Liver (tissue), 9 donors: ENCODE data around the gene C16orf86. TPM values are rescaled to one million over a fixed set of nuclear protein-coding genes. Genes with fewer than 3 reads are reported as not detected.

ENCODE experiments used
- DNase-seq: peaks from one replicate; pipeline ENCODE4 v3.0.0-alpha.2; 2017; ENCODE audit warnings: low spot score
- H3K27ac ChIP-seq, 2 donors: one replicate each; pipeline ENCODE4 v1.7.0; 2013; ENCODE audit warnings: inconsistent platforms in 2 of 2, low read length in 2 of 2, control low read depth in 1 of 2, low read depth in 1 of 2, mild to moderate bottlenecking in 1 of 2
- H3K27me3 ChIP-seq, 4 donors: one replicate each; pipeline versions ENCODE4 v1.6.1 to v1.7.0; 2013; ENCODE audit warnings: low read length in 3 of 4, inconsistent platforms in 1 of 4, mild to moderate bottlenecking in 1 of 4, moderate library complexity in 1 of 4; ENCODE audit not compliant: control insufficient read depth in 4 of 4, insufficient read depth in 4 of 4
- H3K36me3 ChIP-seq, 4 donors: one replicate each; pipeline versions ENCODE4 v1.6.1 to v1.7.0; 2013; ENCODE audit warnings: low read length in 3 of 4, mild to moderate bottlenecking in 3 of 4, low read depth in 1 of 4, moderate library complexity in 1 of 4; ENCODE audit not compliant: control insufficient read depth in 4 of 4, insufficient read depth in 3 of 4
- H3K4me1 ChIP-seq, 4 donors: one replicate each; pipeline versions ENCODE4 v1.6.1 to v1.7.0; 2013; ENCODE audit warnings: low read length in 3 of 4, mild to moderate bottlenecking in 3 of 4, moderate library complexity in 1 of 4; ENCODE audit not compliant: control insufficient read depth in 4 of 4, insufficient read depth in 4 of 4
- H3K4me3 ChIP-seq, 3 donors: one replicate each; pipeline versions ENCODE4 v1.6.1 to v1.7.0; 2013; ENCODE audit warnings: low read length in 3 of 3, control low read depth in 1 of 3, low read depth in 1 of 3, mild to moderate bottlenecking in 1 of 3
- H3K9ac ChIP-seq, 2 donors: one replicate each; pipeline ENCODE4 v1.7.0; 2013; ENCODE audit warnings: low read length in 2 of 2, mild to moderate bottlenecking in 2 of 2, moderate library complexity in 2 of 2, control low read depth in 1 of 2, low read depth in 1 of 2
- H3K9me3 ChIP-seq, 4 donors: one replicate each; pipeline versions ENCODE4 v1.6.1 to v1.7.0; 2013; ENCODE audit warnings: low read length in 3 of 4; ENCODE audit not compliant: control insufficient read depth in 4 of 4
- EGR1 ChIP-seq, 2 donors: IDR thresholded peaks; 2 replicates each; pipeline ENCODE4 v1.6.1; 2016 to 2018; ENCODE audit warnings: antibody characterized with exemption in 2 of 2, low read depth in 2 of 2
- FOXA1 ChIP-seq: IDR thresholded peaks from 2 replicates; pipeline ENCODE4 v1.6.1; 2016; ENCODE audit warnings: antibody characterized with exemption
- GABPA ChIP-seq, 2 donors: IDR thresholded peaks in 1 of 2; conservative IDR thresholded peaks in 1 of 2; 2 replicates each; pipeline ENCODE4 v1.6.1; 2016; ENCODE audit warnings: antibody characterized with exemption in 2 of 2, mild to moderate bottlenecking in 1 of 2, moderate library complexity in 1 of 2
- HNF4G ChIP-seq: IDR thresholded peaks from 2 replicates; pipeline ENCODE4 v1.6.1; 2016; ENCODE audit warnings: antibody characterized with exemption
- JUND ChIP-seq, 2 donors: IDR thresholded peaks; 2 replicates each; pipeline ENCODE4 v1.6.1; 2016; ENCODE audit warnings: antibody characterized with exemption in 2 of 2
- MAX ChIP-seq: IDR thresholded peaks from 2 replicates; pipeline ENCODE4 v1.6.1; 2016; ENCODE audit warnings: antibody characterized with exemption
- NR2F2 ChIP-seq: IDR thresholded peaks from 2 replicates; pipeline ENCODE4 v1.6.1; 2016; ENCODE audit warnings: antibody characterized with exemption
- RAD21 ChIP-seq, 2 donors: IDR thresholded peaks; 2 replicates each; pipeline ENCODE4 v1.6.1; 2016; ENCODE audit warnings: antibody characterized with exemption in 2 of 2, mild to moderate bottlenecking in 2 of 2
- REST ChIP-seq: IDR thresholded peaks from 2 replicates; pipeline ENCODE4 v1.6.1; 2016; ENCODE audit warnings: antibody characterized with exemption, mild to moderate bottlenecking
- RXRA ChIP-seq, 2 donors: IDR thresholded peaks; 2 replicates each; pipeline ENCODE4 v1.6.1; 2017 to 2018; ENCODE audit warnings: antibody characterized with exemption in 2 of 2, mild to moderate bottlenecking in 1 of 2
- TAF1 ChIP-seq: conservative IDR thresholded peaks from 2 replicates; pipeline ENCODE4 v1.6.1; 2016; ENCODE audit warnings: antibody characterized with exemption, mild to moderate bottlenecking
- YY1 ChIP-seq: IDR thresholded peaks from 2 replicates; pipeline ENCODE4 v1.6.1; 2016; ENCODE audit warnings: antibody characterized with exemption, mild to moderate bottlenecking
- ZBTB33 ChIP-seq: IDR thresholded peaks from 2 replicates; pipeline ENCODE4 v1.6.1; 2016; ENCODE audit warnings: antibody characterized with exemption
- WGBS: extraction: QIAGEN DNeasy Blood & Tissue Kit; methylation state at CpG from one replicate; pipeline ENCODE4 v1.1.7; 2013; 5-methylcytosine and 5-hydroxymethylcytosine counted together
- polyA plus RNA-seq, 2 donors: library from polyadenylated mRNA; stranded (reverse) in 1 of 2; unstranded in 1 of 2; fragments of 200-250 nt in 1 of 2; fragments of >200 nt in 1 of 2; fragmentation: Nextera tagmentation in 1 of 2; extraction: Ambion mirVana in 1 of 2; gene quantifications; one replicate each; pipeline versions ENCODE4 v1.2.1 to v1.2.3, GENCODE V29; 2013 to 2015
- total RNA-seq, 2 donors: library from RNA; depleted of rRNA; stranded (reverse); fragments of >200 nt; gene quantifications; one replicate each; pipeline ENCODE4 v1.2.3, GENCODE V29; 2014
- TF ChIP-seq, protein P1 (sequence below): IDR thresholded peaks from 2 replicates; pipeline ENCODE4 v1.6.1; 2016; ENCODE audit warnings: antibody characterized with exemption
- donor health status: healthy.
- donor health status: healthy.
- donor health status: healthy.
- donor health status: healthy.
- donor health status: healthy.

The C16orf86 gene
- total and polyA plus RNA-seq, 4 donors: 1.2 to 2.6 (median 2.1) TPM

GRCh38 chr16:67694611-67695010 lies 28.0 kb downstream of the C16orf86 start:
- Histone ChIP-seq H3K27ac (peak overlapping the region in 1 of 2 donors; percentile 4), H3K4me1 (peaks cover 0 to 13% (median 9%) of the 10 kb centered on the region in 4 donors), H3K27me3 (no peaks in the 10 kb centered on the region), H3K9me3 (no peaks in the 10 kb centered on the region), H3K36me3 (peaks cover 0 to 4% (median 2%) of the 10 kb centered on the region in 4 donors), H3K9ac (no peak overlapping the region), H3K4me3 (no peak overlapping the region)
- TF ChIP-seq MAX (no peak), RXRA (IDR thresholded peaks at IDR 0.05) (no peak), NR2F2 (no peak)
- no peak for DNase-seq
- 42% methylated on average over 2 of the region's 2 CpGs for WGBS

- Histone ChIP-seq H3K27ac (peak overlapping the region in 1 of 2 donors; percentile 28), H3K27me3 (no peaks in the 10 kb centered on the region), H3K4me3 (no peak overlapping the region), H3K36me3 (peaks cover 0 to 2% (median under 1%) of the 10 kb centered on the region in 4 donors), H3K9me3 (no peaks in the 10 kb centered on the region), H3K4me1 (peaks cover 0 to 13% (median 9%) of the 10 kb centered on the region in 4 donors), H3K9ac (no peak overlapping the region)
- TF ChIP-seq ZBTB33 (no peak), RXRA (IDR thresholded peaks at IDR 0.05) (no peak), TAF1 (no peak), YY1 (no peak), EGR1 (IDR thresholded peaks at IDR 0.05; ENCODE audit: low read depth in 2 of 2) (no peak), JUND (IDR thresholded peaks at IDR 0.05) (no peak), MAX (no peak), HNF4G (no peak), RAD21 (IDR thresholded peaks at IDR 0.05) (no peak), REST (no peak), GABPA (IDR thresholded peaks at IDR 0.05 in 1 of 2, conservative IDR thresholded peaks at IDR 0.05 in 1 of 2) (no peak), FOXA1 (no peak)
- TF ChIP-seq, protein P1, sequence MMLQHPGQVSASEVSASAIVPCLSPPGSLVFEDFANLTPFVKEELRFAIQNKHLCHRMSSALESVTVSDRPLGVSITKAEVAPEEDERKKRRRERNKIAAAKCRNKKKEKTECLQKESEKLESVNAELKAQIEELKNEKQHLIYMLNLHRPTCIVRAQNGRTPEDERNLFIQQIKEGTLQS: no peak
- 85% methylated on average over 4 of the region's 4 CpGs for WGBS
- no peak for DNase-seq
Measured at GRCh38 chr16:67697422-67698185, 31.0 kb downstream of the C16orf86 start.
